Omental fat pad (tissue), 4 donors: ENCODE measurements around the gene MMP24OS. TPM values are rescaled to one million over a fixed set of nuclear protein-coding genes. Genes with fewer than 3 reads are reported as not detected.

Source experiments
- ATAC-seq: fragments of 150-250 bp; one replicate; pipeline ENCODE4 v1.9.1; 2016; ENCODE audit warnings: mild to moderate bottlenecking, moderate library complexity; ENCODE audit not compliant: low FRiP score
- DNase-seq: peaks from one replicate; pipeline ENCODE4 v3.0.0-alpha.2; 2019; ENCODE audit warnings: low spot score
- total RNA-seq, 4 donors: library from RNA; depleted of rRNA; stranded (reverse); fragments of >200 nt; gene quantifications; one replicate each; pipeline ENCODE4 v1.1.0, GENCODE V29; 2016
- TF ChIP-seq, protein P1 (sequence below), 3 donors: fragments of 450-650 bp; IDR thresholded peaks; one replicate each; pipeline ENCODE4 v1.5.1; 2016 to 2017; ENCODE audit warnings: antibody characterized with exemption in 3 of 3, mild to moderate bottlenecking in 3 of 3, moderate library complexity in 2 of 3

MMP24OS gene
- total RNA-seq, 4 donors from 2014 or later = 12.8 to 35.6 (median 23.7) TPM

DNA sequence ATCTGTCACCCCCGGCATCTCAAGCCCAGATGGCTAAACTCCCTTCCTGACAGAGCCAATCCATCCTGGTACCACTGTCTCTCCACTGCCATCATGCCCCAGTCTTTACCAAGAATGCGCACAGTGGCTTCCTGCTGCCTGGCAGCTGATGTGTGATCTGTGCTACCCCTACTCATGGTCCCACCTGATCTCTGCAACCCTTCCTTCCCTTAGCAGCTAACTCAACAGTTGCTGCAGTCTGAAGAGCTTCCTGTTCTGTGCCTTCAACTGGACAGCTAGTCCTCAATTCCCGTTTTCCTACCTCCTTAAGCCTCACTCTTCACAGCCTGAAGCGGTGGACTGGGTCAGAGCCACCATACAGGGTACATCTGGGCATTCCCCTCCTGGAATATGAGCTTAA is 21.9 kb upstream of the MMP24OS start:
- TF ChIP-seq, protein P1, sequence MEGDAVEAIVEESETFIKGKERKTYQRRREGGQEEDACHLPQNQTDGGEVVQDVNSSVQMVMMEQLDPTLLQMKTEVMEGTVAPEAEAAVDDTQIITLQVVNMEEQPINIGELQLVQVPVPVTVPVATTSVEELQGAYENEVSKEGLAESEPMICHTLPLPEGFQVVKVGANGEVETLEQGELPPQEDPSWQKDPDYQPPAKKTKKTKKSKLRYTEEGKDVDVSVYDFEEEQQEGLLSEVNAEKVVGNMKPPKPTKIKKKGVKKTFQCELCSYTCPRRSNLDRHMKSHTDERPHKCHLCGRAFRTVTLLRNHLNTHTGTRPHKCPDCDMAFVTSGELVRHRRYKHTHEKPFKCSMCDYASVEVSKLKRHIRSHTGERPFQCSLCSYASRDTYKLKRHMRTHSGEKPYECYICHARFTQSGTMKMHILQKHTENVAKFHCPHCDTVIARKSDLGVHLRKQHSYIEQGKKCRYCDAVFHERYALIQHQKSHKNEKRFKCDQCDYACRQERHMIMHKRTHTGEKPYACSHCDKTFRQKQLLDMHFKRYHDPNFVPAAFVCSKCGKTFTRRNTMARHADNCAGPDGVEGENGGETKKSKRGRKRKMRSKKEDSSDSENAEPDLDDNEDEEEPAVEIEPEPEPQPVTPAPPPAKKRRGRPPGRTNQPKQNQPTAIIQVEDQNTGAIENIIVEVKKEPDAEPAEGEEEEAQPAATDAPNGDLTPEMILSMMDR (IDR thresholded peaks at IDR 0.05) = no peak
- DNase-seq (no peak), ATAC-seq (no peak)

GRCh38 chr20:35298264-35298663 is 20.3 kb upstream of the MMP24OS start:
- DNase-seq = no peak
- ATAC-seq = no peak

DNA sequence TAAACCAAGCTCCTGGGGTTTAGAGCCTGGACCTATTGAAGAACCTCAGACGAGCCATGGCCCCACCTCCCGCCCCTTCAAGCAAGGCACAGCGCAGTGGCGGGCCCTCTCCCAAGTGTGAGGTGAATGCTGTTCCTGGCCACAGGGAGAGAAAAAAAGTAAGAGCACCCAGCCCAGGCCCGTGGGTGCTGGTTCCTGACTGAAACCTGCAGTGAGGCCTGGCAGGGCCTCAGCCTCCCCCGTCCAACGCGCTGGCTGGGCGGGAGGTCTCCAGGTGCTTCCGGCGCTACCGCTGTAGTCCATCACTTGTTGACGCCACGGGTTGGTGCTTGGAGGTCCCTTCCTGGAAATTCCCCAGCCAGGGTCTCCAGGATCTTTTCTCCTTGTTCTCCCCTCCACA is 19.8 kb upstream of the MMP24OS start:
- ATAC-seq (no peak), DNase-seq (no peak)
- TF ChIP-seq, protein P1 (IDR thresholded peaks at IDR 0.05) = no peak

More at GRCh38 chr20:35298264-35298663, 20.3 kb upstream of the MMP24OS start:
- TF ChIP-seq, protein P1 (IDR thresholded peaks at IDR 0.05) = no peak

GRCh38 chr20:35297155-35297554 is 19.2 kb upstream of the MMP24OS start:
- DNase-seq = no peak
- TF ChIP-seq, protein P1 (IDR thresholded peaks at IDR 0.05) = no peak
- no peak for ATAC-seq

- TF ChIP-seq, protein P1 (IDR thresholded peaks at IDR 0.05) = no peak
- ATAC-seq = no peak
- no peak for DNase-seq
Measured at GRCh38 chr20:35296101-35296554, 18.2 kb upstream of the MMP24OS start.

DNA sequence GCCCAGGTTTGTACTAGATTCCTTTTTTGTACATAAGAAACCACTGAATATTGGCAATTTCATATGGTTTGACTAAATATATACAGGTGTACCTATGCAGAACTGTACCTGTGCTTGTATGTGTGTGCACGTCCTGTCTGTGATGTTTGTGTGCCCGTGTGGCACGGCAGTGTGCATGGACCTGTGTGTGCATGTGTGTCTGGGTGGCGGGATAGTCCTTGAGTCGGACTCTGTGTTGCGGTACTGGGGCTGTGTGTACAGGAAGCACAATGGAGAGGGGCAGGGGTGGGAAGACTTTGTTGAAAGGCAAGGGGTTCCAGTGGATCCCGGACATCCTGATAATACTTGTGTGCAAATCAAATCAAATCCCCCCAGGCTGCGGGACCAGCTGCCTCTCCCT is 17.8 kb upstream of the MMP24OS start:
- TF ChIP-seq, protein P1 (IDR thresholded peaks at IDR 0.05) = no peak
- no peak for DNase-seq
- no peak for ATAC-seq

GRCh38 chr20:35295058-35295457 is 17.1 kb upstream of the MMP24OS start:
- DNase-seq = no peak
- TF ChIP-seq, protein P1 (IDR thresholded peaks at IDR 0.05) = no peak
- no peak for ATAC-seq
